Measurements from ENCODE around the gene CCNL2.

Gene CCNL2

GRCh38 chr1:1426496-1427105, 27.5 kb upstream of the CCNL2 start:
- peaks cover 5% of the 10 kb centered on the region in 2 donors for H3K27me3 ChIP-seq (ENCODE audit: control insufficient read depth in 1 of 2, insufficient read depth in 2 of 2, low read length in 2 of 2)
- H3K36me3 ChIP-seq (ENCODE audit: control insufficient read depth in 1 of 2, insufficient read depth in 2 of 2, low read length in 2 of 2), result no peaks in the 10 kb centered on the region
- H3K4me1 ChIP-seq (ENCODE audit: control insufficient read depth in 1 of 2, insufficient read depth in 2 of 2, low read length in 2 of 2), result peaks cover 2 to 3% of the 10 kb centered on the region in 2 donors
- no peak overlapping the region for H3K4me3 ChIP-seq (ENCODE audit: low read depth in 1 of 2, low read length in 2 of 2)
- no peak overlapping the region for H3K27ac ChIP-seq (ENCODE audit: low read depth, low read length)
- H3K9me3 ChIP-seq (ENCODE audit: control insufficient read depth in 1 of 2, low read length in 2 of 2), result no peaks in the 10 kb centered on the region
- H3K9ac ChIP-seq (ENCODE audit: low read depth in 1 of 2, low read length in 2 of 2), result no peak overlapping the region

GRCh38 chr1:1425753-1426495, 26.8 kb upstream of the CCNL2 start:
- Histone ChIP-seq H3K4me3 (ENCODE audit: low read depth in 1 of 2, low read length in 2 of 2) (no peak overlapping the region), H3K36me3 (ENCODE audit: control insufficient read depth in 1 of 2, insufficient read depth in 2 of 2, low read length in 2 of 2) (no peaks in the 10 kb centered on the region), H3K9ac (ENCODE audit: low read depth in 1 of 2, low read length in 2 of 2) (no peak overlapping the region), H3K4me1 (ENCODE audit: control insufficient read depth in 1 of 2, insufficient read depth in 2 of 2, low read length in 2 of 2) (no peaks in the 10 kb centered on the region), H3K9me3 (ENCODE audit: control insufficient read depth in 1 of 2, low read length in 2 of 2) (no peaks in the 10 kb centered on the region), H3K27ac (ENCODE audit: low read depth, low read length) (no peak overlapping the region), H3K27me3 (ENCODE audit: control insufficient read depth in 1 of 2, insufficient read depth in 2 of 2, low read length in 2 of 2) (peaks cover 5% of the 10 kb centered on the region in 2 donors)

- no peak overlapping the region for H3K4me3 ChIP-seq (ENCODE audit: low read depth in 1 of 2, low read length in 2 of 2)
- H3K9me3 ChIP-seq (ENCODE audit: control insufficient read depth in 1 of 2, low read length in 2 of 2), result no peaks in the 10 kb centered on the region
- H3K27me3 ChIP-seq (ENCODE audit: control insufficient read depth in 1 of 2, insufficient read depth in 2 of 2, low read length in 2 of 2), result peaks cover 5% of the 10 kb centered on the region in 2 donors
- no peaks in the 10 kb centered on the region for H3K36me3 ChIP-seq (ENCODE audit: control insufficient read depth in 1 of 2, insufficient read depth in 2 of 2, low read length in 2 of 2)
- H3K27ac ChIP-seq (ENCODE audit: low read depth, low read length), result no peak overlapping the region
- no peaks in the 10 kb centered on the region for H3K4me1 ChIP-seq (ENCODE audit: control insufficient read depth in 1 of 2, insufficient read depth in 2 of 2, low read length in 2 of 2)
- H3K9ac ChIP-seq (ENCODE audit: low read depth in 1 of 2, low read length in 2 of 2), result no peak overlapping the region
Observed at GRCh38 chr1:1425426-1425752, 26.3 kb upstream of the CCNL2 start.

GRCh38 chr1:1424707-1425106, 25.6 kb upstream of the CCNL2 start:
- H3K27me3 ChIP-seq (ENCODE audit: control insufficient read depth in 1 of 2, insufficient read depth in 2 of 2, low read length in 2 of 2), result peaks cover 5% of the 10 kb centered on the region in 2 donors
- no peaks in the 10 kb centered on the region for H3K36me3 ChIP-seq (ENCODE audit: control insufficient read depth in 1 of 2, insufficient read depth in 2 of 2, low read length in 2 of 2)
- H3K9me3 ChIP-seq (ENCODE audit: control insufficient read depth in 1 of 2, low read length in 2 of 2), result no peaks in the 10 kb centered on the region
- no peaks in the 10 kb centered on the region for H3K4me1 ChIP-seq (ENCODE audit: control insufficient read depth in 1 of 2, insufficient read depth in 2 of 2, low read length in 2 of 2)
- H3K9ac ChIP-seq (ENCODE audit: low read depth in 1 of 2, low read length in 2 of 2), result no peak overlapping the region
- H3K4me3 ChIP-seq (ENCODE audit: low read depth in 1 of 2, low read length in 2 of 2), result no peak overlapping the region
- no peak overlapping the region for H3K27ac ChIP-seq (ENCODE audit: low read depth, low read length)

- Histone ChIP-seq H3K9me3 (ENCODE audit: control insufficient read depth in 1 of 2, low read length in 2 of 2) (no peaks in the 10 kb centered on the region), H3K27ac (ENCODE audit: low read depth, low read length) (no peak overlapping the region), H3K36me3 (ENCODE audit: control insufficient read depth in 1 of 2, insufficient read depth in 2 of 2, low read length in 2 of 2) (no peaks in the 10 kb centered on the region), H3K27me3 (ENCODE audit: control insufficient read depth in 1 of 2, insufficient read depth in 2 of 2, low read length in 2 of 2) (peaks cover 3 to 5% of the 10 kb centered on the region in 2 donors), H3K4me3 (ENCODE audit: low read depth in 1 of 2, low read length in 2 of 2) (no peak overlapping the region), H3K9ac (ENCODE audit: low read depth in 1 of 2, low read length in 2 of 2) (no peak overlapping the region), H3K4me1 (ENCODE audit: control insufficient read depth in 1 of 2, insufficient read depth in 2 of 2, low read length in 2 of 2) (no peaks in the 10 kb centered on the region)
Observed at GRCh38 chr1:1423245-1423597, 24.1 kb upstream of the CCNL2 start.

GRCh38 chr1:1422465-1423244, 23.5 kb upstream of the CCNL2 start:
- Histone ChIP-seq H3K27ac (ENCODE audit: low read depth, low read length) (no peak overlapping the region), H3K4me1 (ENCODE audit: control insufficient read depth in 1 of 2, insufficient read depth in 2 of 2, low read length in 2 of 2) (no peaks in the 10 kb centered on the region), H3K4me3 (ENCODE audit: low read depth in 1 of 2, low read length in 2 of 2) (no peak overlapping the region), H3K27me3 (ENCODE audit: control insufficient read depth in 1 of 2, insufficient read depth in 2 of 2, low read length in 2 of 2) (peaks cover 2 to 5% of the 10 kb centered on the region in 2 donors), H3K36me3 (ENCODE audit: control insufficient read depth in 1 of 2, insufficient read depth in 2 of 2, low read length in 2 of 2) (no peaks in the 10 kb centered on the region), H3K9ac (ENCODE audit: low read depth in 1 of 2, low read length in 2 of 2) (no peak overlapping the region), H3K9me3 (ENCODE audit: control insufficient read depth in 1 of 2, low read length in 2 of 2) (no peaks in the 10 kb centered on the region)

GRCh38 chr1:1421907-1422464, 22.9 kb upstream of the CCNL2 start:
- Histone ChIP-seq H3K9me3 (ENCODE audit: control insufficient read depth in 1 of 2, low read length in 2 of 2) (no peaks in the 10 kb centered on the region), H3K4me1 (ENCODE audit: control insufficient read depth in 1 of 2, insufficient read depth in 2 of 2, low read length in 2 of 2) (no peaks in the 10 kb centered on the region), H3K36me3 (ENCODE audit: control insufficient read depth in 1 of 2, insufficient read depth in 2 of 2, low read length in 2 of 2) (no peaks in the 10 kb centered on the region), H3K4me3 (ENCODE audit: low read depth in 1 of 2, low read length in 2 of 2) (no peak overlapping the region), H3K27me3 (ENCODE audit: control insufficient read depth in 1 of 2, insufficient read depth in 2 of 2, low read length in 2 of 2) (peaks cover 2 to 5% of the 10 kb centered on the region in 2 donors), H3K27ac (ENCODE audit: low read depth, low read length) (no peak overlapping the region), H3K9ac (ENCODE audit: low read depth in 1 of 2, low read length in 2 of 2) (no peak overlapping the region)

- no peaks in the 10 kb centered on the region for H3K9me3 ChIP-seq (ENCODE audit: control insufficient read depth in 1 of 2, low read length in 2 of 2)
- no peak within 1 kb of the TSS for H3K9ac ChIP-seq (ENCODE audit: low read depth in 1 of 2, low read length in 2 of 2)
- no peaks in the 10 kb centered on the region for H3K4me1 ChIP-seq (ENCODE audit: control insufficient read depth in 1 of 2, insufficient read depth in 2 of 2, low read length in 2 of 2)
- peaks cover under 1 to 2% of the 10 kb centered on the region in 2 donors for H3K27me3 ChIP-seq (ENCODE audit: control insufficient read depth in 1 of 2, insufficient read depth in 2 of 2, low read length in 2 of 2)
- no peak within 1 kb of the TSS for H3K4me3 ChIP-seq (ENCODE audit: low read depth in 1 of 2, low read length in 2 of 2)
- no peaks in the 10 kb centered on the region for H3K36me3 ChIP-seq (ENCODE audit: control insufficient read depth in 1 of 2, insufficient read depth in 2 of 2, low read length in 2 of 2)
- H3K27ac ChIP-seq (ENCODE audit: low read depth, low read length), result peak within 1 kb of the TSS; percentile 6
Observed at GRCh38 chr1:1421147-1421906, 22.2 kb upstream of the CCNL2 start, which contains the start of gene ANKRD65. TSS of gene ANKRD65 (minus strand) at chr1:1421276. CDS start at chr1:1421005, 271 bp downstream.

- Histone ChIP-seq H3K9ac (ENCODE audit: low read depth in 1 of 2, low read length in 2 of 2) (no peak overlapping the region), H3K36me3 (ENCODE audit: control insufficient read depth in 1 of 2, insufficient read depth in 2 of 2, low read length in 2 of 2) (no peaks in the 10 kb centered on the region), H3K4me1 (ENCODE audit: control insufficient read depth in 1 of 2, insufficient read depth in 2 of 2, low read length in 2 of 2) (no peaks in the 10 kb centered on the region), H3K9me3 (ENCODE audit: control insufficient read depth in 1 of 2, low read length in 2 of 2) (no peaks in the 10 kb centered on the region), H3K27ac (ENCODE audit: low read depth, low read length) (peak overlapping the region; percentile 6), H3K27me3 (ENCODE audit: control insufficient read depth in 1 of 2, insufficient read depth in 2 of 2, low read length in 2 of 2) (peaks cover 0 to 2% of the 10 kb centered on the region in 2 donors), H3K4me3 (ENCODE audit: low read depth in 1 of 2, low read length in 2 of 2) (no peak overlapping the region)
Observed at GRCh38 chr1:1420654-1421141, 21.6 kb upstream of the CCNL2 start.
